GM10266 (cell line): ENCODE data around the gene KCTD11.
A peak's percentile ranks its signal among the peaks of the same experiment; 100 is the strongest.

Experiments used
- DNase-seq: peaks from one replicate; pipeline ENCODE4 v3.0.0; 2012; ENCODE audit errors: extremely low spot score
- TF ChIP-seq, protein P1 (sequence below): IDR thresholded peaks from 2 replicates; pipeline ENCODE4 v1.5.1; 2012; ENCODE audit warnings: mild to moderate bottlenecking, low read depth; ENCODE audit not compliant: control insufficient read depth, insufficient read depth; ENCODE audit errors: missing control alignments

The KCTD11 gene

GRCh38 chr17:7325031-7325528, 26.9 kb upstream of the KCTD11 start:
- TF ChIP-seq, protein P1, sequence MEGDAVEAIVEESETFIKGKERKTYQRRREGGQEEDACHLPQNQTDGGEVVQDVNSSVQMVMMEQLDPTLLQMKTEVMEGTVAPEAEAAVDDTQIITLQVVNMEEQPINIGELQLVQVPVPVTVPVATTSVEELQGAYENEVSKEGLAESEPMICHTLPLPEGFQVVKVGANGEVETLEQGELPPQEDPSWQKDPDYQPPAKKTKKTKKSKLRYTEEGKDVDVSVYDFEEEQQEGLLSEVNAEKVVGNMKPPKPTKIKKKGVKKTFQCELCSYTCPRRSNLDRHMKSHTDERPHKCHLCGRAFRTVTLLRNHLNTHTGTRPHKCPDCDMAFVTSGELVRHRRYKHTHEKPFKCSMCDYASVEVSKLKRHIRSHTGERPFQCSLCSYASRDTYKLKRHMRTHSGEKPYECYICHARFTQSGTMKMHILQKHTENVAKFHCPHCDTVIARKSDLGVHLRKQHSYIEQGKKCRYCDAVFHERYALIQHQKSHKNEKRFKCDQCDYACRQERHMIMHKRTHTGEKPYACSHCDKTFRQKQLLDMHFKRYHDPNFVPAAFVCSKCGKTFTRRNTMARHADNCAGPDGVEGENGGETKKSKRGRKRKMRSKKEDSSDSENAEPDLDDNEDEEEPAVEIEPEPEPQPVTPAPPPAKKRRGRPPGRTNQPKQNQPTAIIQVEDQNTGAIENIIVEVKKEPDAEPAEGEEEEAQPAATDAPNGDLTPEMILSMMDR, result no peak

DNA sequence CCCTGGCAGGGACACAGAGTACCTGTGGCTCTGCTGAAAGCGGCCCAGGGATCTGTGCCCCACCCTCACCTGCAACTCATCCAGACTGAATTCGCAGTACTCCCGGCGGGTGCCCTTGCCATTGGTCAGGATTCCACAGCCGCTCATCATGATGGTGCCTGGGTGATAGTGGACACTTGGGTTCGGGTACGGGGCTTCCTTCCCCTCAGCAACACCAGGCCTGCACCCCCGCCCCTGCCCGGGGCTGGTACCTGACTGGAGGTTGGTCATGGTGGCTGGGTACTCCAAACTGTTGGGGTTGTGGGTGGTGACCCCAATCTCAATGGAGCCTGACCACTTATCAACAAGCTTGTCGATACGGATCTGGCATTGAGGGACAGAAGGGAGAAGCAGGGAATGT, 25.8 kb upstream of the KCTD11 start:
- TF ChIP-seq, protein P1, result no peak
- DNase-seq, result no peak

More at GRCh38 chr17:7325031-7325528, 26.9 kb upstream of the KCTD11 start:
- no peak for DNase-seq

DNA sequence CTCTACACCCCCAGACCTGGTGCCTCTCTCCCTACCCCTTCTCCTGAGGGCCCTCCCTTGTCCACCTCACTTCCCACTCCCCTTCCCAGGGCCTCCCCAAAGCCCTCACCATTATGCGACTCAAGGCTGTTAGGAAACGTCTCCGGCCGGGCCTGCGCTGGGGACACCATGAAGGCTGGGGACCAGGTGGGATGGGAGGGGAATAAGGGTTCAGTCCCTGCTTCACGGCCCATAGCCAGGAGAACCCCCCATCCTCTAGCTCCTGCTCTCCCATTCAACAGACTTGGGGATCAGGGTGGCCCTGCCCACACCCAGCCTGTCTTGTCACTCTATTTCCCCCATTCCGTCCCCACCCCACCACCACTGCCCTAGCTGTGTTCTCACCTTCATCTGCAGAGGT, 24.9 kb upstream of the KCTD11 start:
- TF ChIP-seq, protein P1, result no peak
- DNase-seq, result peak; percentile 8

DNA sequence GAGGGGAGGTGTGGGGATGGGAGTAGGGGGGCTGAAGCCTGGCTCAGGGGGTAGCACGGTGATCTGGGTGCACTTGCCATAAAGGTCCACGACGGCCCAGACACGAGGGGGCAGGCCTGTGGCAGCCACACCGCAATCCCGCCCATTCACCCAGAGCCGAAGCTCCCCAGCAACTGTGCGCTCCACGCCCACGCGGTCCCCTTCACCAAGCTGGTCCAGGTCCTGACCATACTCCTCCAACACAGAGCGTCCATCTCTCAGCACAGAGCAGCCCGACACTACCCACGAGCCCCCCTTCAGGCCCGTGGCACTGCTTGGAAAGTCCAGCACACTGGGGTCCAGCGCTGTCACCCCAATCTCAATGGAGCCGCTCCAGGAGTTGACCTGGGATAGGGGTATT, 24.5 kb upstream of the KCTD11 start:
- DNase-seq, result no peak
- TF ChIP-seq, protein P1, result no peak

GRCh38 chr17:7328009-7328408, 24.0 kb upstream of the KCTD11 start:
- TF ChIP-seq, protein P1, result no peak
- DNase-seq, result no peak

DNA sequence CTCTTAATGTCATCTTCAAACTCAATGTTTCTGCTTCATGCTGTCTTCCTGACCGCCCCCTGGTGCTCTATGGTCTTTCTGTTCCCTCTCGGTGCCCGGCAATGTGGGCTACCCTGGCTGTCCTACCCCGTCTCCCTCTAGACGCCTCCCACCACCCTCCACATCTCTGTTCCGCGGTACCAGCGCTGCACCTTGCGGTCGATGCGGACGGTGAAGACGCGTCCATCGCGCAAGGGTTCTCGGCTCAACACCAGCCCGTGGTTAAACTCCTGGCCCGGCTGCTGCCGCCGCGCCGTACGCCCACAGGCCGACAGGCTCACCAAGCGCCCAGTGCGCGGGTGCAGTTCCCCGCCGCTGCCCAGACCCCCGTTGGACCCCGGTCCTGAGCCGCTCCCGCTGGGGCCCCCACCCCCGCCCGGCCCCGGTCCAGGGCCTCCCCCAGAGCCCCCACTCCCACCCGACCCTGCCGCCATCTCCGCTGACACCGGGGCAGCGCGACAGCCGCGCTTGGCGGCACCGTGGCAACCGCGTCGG, 23.1 kb upstream of the KCTD11 start, which contains the start of gene NEURL4:
NEURL4 (minus strand) TSS at position 496 of the 534 bp plus-strand sequence; CDS start at position 473, 23 bp downstream.
- TF ChIP-seq, protein P1, result no peak
- peak; percentile 53 for DNase-seq

DNA sequence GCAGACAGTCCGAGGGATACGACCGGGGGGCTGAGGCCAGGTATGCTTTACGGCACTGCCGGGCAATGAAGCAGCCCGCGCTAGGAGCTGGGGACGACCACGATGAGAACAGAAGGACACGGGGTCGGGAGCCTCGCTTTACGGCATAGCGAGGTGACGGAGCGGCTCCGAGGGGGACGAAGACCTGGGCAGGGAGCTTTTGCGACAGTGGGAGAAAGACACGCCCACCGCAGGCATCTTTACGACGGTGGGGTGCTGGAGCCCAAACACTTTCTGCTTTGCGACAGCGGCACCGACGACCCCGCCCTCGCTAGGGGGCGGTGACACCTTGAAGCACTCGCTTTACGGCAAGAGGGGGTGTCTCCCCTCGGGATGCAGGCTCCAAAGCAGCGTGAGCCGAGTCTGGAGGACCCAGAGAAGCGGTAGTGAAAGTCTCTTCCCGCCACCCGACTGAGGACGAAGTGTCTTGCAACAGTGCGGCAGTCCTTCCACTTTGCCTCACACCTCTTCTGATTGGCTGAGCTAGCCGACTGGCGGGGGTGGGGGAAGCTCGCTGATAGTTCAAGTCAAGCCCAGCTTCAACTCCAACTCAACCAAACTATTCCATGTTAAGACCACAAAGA, 22.5 kb upstream of the KCTD11 start:
- peak; percentile 98 for DNase-seq
- TF ChIP-seq, protein P1, result no peak
